T-helper 1 cell (primary cell): ENCODE measurements around the gene KIAA0753.

Source experiments
- DNase-seq, 5 donors: peaks; one replicate each; pipeline ENCODE4 v3.0.0-alpha.2; 2012 to 2020

The KIAA0753 gene

DNA sequence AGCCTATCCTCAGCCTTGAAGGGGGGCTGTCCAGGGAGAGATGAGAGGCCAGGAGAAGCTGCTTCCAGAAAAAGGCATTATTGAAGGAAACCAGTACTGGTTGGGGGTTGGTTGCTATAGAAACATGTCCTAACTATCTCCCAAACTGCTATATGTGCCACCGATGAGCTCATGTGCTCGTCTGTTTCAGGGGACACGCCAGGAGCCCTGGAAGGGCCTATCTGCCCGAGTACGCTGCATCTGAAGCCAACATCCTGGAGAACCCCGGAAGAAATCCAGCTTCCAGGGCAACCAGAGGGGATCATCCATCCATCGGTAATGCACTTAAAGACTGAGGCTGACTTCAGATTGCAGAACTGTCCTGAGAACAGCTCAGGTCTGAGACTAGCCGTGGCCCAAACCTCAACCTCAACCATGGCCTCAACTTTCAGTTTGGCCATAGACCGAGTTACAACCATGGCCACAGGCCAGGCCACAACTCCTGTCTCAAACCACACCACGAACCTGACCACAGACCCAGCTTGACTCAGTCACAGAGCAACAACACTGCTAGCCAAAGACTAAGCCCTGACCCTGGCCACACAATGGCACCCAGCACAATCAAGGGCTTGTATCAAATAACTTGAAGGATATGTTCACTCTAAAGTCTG is 94.3 kb downstream of the KIAA0753 start:
- no peak for DNase-seq

DNA sequence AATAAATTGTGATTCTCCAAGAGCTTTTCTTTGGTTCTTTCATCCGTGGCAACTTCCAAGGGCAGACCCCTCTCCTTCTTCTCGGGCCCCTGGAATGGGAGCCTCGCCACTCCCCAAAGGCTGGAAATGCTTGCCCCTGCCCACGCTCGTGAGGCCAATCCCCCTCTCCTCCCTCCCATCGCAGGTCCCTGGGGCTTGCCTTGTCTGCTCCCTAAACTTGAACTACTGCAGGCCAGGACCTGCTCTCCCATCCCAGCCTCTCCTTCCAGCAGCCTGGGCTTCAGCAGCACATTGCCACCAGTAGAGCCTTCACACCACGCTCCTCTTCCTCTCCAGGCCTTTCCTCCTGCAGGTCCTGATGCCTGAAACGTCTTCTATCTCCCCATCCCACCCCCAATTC is 95.2 kb downstream of the KIAA0753 start:
- DNase-seq, result no peak

DNA sequence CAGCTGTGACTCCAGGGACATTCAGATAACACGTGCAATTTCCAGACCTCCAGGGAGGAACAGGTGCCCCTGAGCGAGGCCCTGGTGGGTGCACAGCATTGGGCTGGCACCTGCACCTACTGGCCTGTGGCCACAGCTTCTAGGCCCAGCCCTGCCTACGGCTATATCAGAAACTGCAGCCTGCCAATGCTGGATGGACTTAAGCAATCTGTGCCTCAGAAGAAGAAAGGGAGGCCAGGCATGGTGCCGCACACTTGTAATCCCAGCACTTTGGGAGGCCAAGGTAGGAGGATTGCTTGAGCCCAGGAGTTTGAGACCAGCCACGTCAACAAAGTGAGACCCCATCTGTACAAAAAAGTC is 96.5 kb downstream of the KIAA0753 start:
- no peak for DNase-seq

DNA sequence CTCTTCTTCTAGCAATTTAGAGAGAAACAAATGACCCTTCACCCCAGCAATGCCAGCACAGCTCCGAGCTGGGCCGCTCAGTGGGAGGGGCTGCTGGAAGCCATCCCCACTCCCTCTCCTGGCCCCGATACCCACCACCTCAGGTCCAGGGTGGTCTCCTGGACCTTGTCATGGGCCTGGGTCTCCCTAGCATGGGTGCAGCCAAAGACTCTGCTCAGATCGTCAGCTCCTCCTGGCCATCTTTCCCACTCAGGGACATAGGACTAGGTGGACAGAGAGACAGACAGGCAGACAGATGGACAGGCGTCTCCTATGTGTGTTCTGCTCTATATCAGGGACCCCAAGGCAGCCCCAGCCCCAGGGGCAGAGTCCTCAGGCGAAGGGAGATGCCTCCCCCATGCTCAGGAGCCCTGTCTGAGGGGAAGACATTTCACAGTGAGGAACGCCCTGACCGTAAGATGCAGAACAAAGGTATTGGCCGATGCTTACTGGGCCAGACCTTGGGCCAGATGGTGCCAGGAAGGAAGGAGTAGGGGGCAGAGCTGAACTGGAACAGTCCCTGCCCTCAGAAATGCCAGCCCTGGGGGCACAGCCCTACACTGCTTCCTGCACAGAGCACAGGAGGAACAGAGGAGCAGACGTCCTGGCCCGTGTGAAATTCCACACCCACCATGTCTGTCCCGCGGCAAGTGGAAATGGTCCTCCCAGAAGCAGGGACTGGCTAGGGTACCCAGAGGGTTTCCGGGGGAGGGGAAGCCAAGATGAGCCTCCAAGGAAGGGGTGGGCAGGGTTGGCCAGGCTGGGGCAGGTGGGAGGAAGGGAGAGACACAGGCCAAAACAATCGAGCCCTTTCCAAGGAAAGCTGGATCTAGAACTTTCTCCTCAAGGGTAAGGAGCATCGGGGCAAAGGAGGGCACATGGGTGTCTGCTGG is 97.2 kb downstream of the KIAA0753 start:
- DNase-seq, result no peak

DNA sequence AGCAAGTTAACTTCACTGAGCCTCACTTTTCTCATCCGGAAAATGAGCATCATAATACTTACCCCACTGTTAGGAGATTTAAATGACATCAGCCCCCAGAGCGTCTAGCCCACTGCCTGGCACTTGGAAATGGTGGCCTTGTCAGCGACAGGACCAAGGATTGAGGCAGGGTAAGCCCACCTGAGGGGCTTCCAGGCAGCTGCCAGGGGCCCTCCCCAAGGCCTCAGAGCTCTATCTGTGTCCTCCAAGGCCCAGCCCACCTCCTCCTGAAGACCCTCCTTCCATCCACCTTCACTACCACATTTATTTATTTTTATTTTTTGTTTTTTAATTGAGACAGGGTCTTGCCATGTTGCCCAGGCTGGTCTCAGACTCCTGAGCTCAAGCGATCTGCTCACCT is 97.9 kb downstream of the KIAA0753 start:
- no peak for DNase-seq

DNA sequence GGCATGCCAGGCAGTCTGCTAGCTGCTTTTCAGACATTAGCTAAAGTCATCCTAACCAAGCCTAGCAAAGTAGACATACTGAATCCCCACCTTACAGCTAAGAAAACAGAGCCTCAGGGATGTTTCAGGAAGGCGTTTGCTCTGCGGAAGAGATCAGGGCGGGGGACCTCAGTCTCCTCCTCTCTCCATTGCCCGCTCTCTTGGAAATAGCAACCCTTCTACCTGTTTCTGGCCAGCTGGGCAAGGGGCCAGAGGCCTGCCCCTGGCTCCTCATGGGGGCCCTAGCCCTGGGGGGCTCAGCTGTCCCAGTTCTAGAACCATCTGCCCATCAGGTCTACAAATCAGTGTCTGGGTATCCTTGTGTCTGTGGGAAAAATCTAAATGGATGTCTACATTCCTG is 98.6 kb downstream of the KIAA0753 start:
- DNase-seq, result no peak

DNA sequence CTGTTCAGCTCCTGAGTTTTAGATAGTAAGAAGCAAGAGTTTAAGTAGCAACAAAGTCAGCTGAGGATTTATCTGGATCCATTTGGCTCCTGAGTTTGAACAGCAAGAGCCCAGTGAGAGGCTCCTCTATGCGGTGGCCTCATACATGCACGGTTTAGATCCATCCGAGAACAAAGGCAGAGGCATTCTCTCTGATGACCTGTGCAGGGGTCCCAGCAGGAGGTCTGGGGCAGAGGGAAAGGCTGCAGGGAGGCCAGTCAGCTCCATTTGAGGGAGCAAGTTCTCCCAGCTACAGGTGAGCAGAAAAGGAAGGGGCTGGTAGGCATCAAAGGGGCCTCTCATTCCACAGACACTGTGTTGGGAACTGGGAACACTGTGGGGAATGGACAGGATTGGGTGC is 100.6 kb downstream of the KIAA0753 start:
- DNase-seq, result no peak

DNA sequence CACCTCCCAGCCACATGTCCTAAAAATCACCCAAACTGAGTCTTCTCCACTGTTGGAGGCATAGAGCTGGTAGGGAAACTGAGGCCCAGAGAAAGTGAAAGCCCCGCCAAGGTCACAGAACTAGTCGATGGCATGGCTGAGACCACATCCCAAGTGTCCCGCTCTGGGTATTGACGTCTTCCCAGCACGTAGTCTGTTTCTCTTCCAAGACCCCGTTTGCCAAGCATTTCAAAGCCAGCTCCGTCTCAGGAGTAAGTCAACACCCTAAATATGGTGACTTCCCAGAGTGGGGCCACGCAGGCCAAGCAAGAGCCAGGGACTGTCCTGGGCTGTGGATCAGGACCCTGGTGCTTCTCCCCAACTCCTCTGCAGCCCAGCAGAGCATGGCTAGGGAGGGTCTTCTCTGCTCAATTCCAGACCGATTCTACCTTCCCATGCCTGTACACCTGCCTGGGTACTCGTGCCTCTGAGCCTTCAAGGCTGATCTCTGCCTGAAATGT is 103.9 kb downstream of the KIAA0753 start:
- no peak for DNase-seq

DNA sequence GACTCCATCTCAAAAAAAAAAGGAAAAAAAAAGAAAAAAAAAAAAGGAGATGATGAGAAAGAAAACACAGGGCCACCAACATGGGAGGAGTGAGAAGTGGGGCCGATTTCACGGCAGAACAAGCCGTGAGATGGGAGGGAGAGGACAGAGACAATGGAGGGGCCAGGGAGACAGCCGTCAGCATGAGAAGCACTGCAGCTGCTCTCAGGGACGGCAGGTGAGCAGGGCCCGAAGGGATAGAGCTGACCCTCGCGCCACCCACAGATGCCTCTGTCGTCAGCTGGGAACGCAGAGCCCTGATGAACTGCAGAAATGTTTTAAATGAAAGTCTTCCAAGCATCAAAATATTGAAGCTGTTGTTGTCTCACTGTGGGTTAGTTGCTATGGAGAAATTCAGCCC is 104.5 kb downstream of the KIAA0753 start:
- no peak for DNase-seq

DNA sequence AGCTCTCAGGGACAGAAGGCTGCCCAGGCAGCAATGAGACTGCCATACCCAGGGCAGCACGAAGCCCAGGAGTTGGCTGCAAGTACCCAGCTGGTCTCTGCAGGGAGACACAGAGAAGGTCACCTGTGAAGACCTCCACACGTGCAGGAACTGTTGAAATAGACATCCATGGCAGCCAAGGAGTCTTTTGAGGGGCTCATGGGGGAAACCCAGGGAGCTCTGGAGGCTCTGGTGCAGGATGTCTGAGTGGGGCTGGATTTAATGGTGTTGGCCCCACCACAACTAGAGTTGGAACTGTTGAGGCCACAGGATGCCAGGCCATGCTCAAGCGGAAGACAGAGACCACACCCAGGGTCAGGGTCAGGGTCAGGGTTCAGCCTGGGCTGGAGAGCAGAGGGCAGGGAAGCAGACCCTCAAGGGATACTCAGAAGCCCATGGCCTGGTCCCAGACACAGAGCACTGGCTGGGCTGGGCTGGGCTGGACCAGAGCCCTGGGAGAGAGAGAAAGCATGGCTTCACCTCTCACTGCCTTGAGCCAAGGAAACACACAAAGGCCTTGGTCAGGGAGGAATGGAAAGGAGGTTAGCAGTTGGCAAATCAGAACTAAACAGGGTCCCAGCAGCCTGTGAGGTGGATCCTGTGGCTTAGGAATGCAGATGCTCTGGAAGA is 105.5 kb downstream of the KIAA0753 start:
- no peak for DNase-seq

DNA sequence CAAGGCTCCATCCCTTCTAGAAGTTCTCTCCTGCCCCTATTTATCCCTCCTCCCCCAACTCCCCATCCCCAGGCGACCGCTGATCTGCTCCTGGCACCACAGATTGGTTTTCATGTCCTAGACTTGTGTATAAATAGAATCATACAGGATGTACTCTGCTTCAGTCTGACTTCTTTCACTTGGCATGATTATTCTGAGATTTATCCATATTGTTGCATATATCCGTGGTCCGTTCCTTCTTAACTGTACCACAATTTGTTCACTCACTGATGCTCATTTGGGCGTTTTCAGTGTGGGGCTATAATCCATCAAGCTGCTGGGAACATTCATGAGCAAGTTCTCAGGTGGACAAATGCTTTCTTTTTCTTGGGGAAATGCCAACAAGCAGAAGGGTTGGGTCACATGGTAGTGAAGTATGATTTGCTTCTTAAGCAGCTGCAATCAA is 108.0 kb downstream of the KIAA0753 start:
- DNase-seq, result no peak

DNA sequence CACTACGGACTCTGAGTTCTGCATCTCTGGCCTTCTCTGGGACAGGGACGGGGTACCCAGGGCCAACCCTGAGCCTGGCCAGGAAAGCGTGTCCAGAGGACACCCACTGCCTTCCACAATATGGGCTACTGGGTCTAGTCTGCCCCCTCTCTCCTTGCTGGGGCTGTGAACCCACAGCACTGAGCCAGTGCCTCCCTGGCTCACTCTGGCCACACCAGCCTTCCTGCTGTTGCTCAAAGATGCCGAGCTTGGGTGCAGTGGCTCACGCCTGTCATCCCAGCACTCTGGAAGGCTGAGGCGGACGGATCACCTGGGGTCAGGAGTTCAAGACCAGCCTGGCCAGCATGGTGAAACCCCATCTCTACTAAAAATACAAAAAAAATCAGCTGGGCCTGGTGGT is 108.9 kb downstream of the KIAA0753 start:
- no peak for DNase-seq

DNA sequence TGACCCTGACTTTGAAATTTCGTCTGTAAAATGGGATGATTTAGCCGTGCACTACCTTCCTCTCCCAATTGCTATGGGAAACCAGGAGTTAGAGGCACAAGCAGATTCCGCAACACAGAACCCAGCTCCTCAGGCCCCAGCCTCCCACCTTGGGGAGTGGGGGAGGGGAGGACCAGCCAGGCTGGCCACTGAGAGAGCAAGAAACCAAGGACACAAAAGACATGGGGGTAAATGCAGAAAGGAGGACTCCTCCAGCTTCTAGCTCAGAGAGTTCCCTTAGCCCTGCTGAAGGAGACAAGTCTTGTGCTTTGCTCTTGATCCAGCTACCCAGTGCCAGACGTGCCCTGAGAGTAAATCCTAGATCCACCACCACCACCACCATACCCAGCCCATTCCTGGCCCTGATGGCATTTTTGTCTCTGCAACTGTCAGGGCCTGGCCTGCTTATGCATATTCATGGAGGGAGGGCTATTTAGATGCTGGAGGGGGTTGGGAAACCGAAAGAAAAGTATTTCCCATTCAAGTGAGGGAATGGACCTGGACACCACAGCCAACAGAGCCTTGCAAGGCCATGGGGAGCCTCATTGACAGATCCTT is 110.1 kb downstream of the KIAA0753 start:
- DNase-seq, result no peak

DNA sequence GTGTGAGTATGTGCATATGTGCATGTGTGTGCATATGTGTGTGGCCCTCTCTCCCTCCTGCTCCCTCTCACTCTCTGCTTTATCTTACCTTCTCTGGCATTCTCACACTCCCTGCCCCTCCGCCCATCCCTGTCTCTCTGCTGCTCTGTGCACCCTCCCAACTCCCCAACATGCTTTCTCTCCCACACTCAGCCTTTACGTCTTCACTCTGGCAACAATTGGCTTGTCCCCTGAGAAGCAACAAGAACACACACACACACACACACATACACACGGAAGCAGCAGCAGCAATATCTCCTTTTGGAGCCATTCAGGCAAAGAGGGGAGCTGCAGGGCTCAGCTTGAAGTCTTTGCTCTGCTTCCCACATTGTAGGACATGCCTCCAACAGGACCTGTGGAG is 112.0 kb downstream of the KIAA0753 start:
- DNase-seq, result no peak
